Calu3 (cell line): ENCODE measurements around the gene USP15. TPM values are rescaled to one million over a fixed set of nuclear protein-coding genes. Genes with fewer than 3 reads are reported as not detected.
A peak's percentile ranks its signal among the peaks of the same experiment; 100 is the strongest.

Source experiments
- BruUV-seq: library from RNA; stranded (reverse); fragments of 400-500 nt; replicated peaks from 2 replicates; lab custom pipeline; 2021; lab: Mats Ljungman, UMichigan
- CTCF ChIA-PET: fragments of 300-600 bp; sonication (Branson Sonifier 250); formaldehyde crosslinking; loops from one replicate; lab custom pipeline; 2022; ENCODE audit warnings: antibody characterized with exemption; lab: Charles Lee
- DNase-seq: peaks from one replicate; pipeline ENCODE4 v3.0.0; 2022
- H3K27ac Mint-ChIP-seq: one replicate; pipeline ENCODE4 v1.8.0; 2022; ENCODE audit warnings: mixed read lengths; ENCODE audit not compliant: unreplicated experiment
- H3K27me3 Mint-ChIP-seq: one replicate; pipeline ENCODE4 v1.8.0; 2022; ENCODE audit warnings: mixed read lengths; ENCODE audit not compliant: unreplicated experiment
- H3K36me3 Mint-ChIP-seq: one replicate; pipeline ENCODE4 v1.8.0; 2022; ENCODE audit warnings: mild to moderate bottlenecking, moderate library complexity, mixed read lengths; ENCODE audit not compliant: insufficient read depth, unreplicated experiment
- H3K4me1 Mint-ChIP-seq: one replicate; pipeline ENCODE4 v1.8.0; 2022; ENCODE audit warnings: mild to moderate bottlenecking, low read depth, mixed read lengths; ENCODE audit not compliant: unreplicated experiment
- H3K4me3 Mint-ChIP-seq: one replicate; pipeline ENCODE4 v1.8.0; 2022; ENCODE audit warnings: mild to moderate bottlenecking, low read depth, moderate library complexity, mixed read lengths; ENCODE audit not compliant: unreplicated experiment
- H3K9me3 Mint-ChIP-seq: one replicate; pipeline ENCODE4 v1.8.0; 2022; ENCODE audit warnings: low read depth, mixed read lengths; ENCODE audit not compliant: unreplicated experiment
- CTCF ChIP-seq: fragments of 200-600 bp; IDR thresholded peaks from one replicate; pipeline ENCODE4 v1.8.0; 2022; ENCODE audit warnings: antibody characterized with exemption; ENCODE audit not compliant: unreplicated experiment
- intact Hi-C: fragments of 100-400 bp; cut with micrococcal nuclease; formaldehyde crosslinking; loops from one replicate; pipeline ENCODE4 v1.10.0; 2022; ENCODE audit not compliant: unreplicated experiment
- total RNA-seq: library from RNA; stranded (reverse); gene quantifications from 2 replicates; pipeline ENCODE4 v1.2.3, GENCODE V29; 2022

The USP15 gene
- total RNA-seq, 1 experiment from 2014 or later: 66.1 TPM

- peak; percentile 30 for DNase-seq
- Mint-ChIP-seq H3K27ac (peak overlapping the region; percentile 98), H3K9me3 (no peaks in the 10 kb centered on the region), H3K4me1 (peaks cover 18% of the 10 kb centered on the region), H3K27me3 (no peaks in the 10 kb centered on the region), H3K4me3 (peak overlapping the region; percentile 90), H3K36me3 (peaks cover 32% of the 10 kb centered on the region)
- TF ChIP-seq CTCF: no peak
- TSS peak; percentile 35 for BruUV-seq
- CTCF ChIA-PET: no interaction called here
- intact Hi-C loops: loop anchor here (10.0 kb wide), 2 partner anchors 554 to 804 kb away; no protein-coding TSS in a partner anchor
Observed at GRCh38 chr12:62260733-62261683, 804 bp downstream of the USP15 start.

GRCh38 chr12:62261876-62262517 is 1.8 kb downstream of the USP15 start:
- peaks cover 32% of the 10 kb centered on the region for H3K36me3 Mint-ChIP-seq
- intact Hi-C loops: loop anchor here (10.0 kb wide), 2 partner anchors 553 to 803 kb away; no protein-coding TSS in a partner anchor
- H3K27ac Mint-ChIP-seq: no peak overlapping the region
- DNase-seq: no peak
- no peak for TF ChIP-seq CTCF
- no peaks in the 10 kb centered on the region for H3K27me3 Mint-ChIP-seq
- H3K9me3 Mint-ChIP-seq: no peaks in the 10 kb centered on the region
- peak overlapping the region; percentile 90 for H3K4me3 Mint-ChIP-seq
- BruUV-seq: no TSS peak
- CTCF ChIA-PET: no interaction called here
- H3K4me1 Mint-ChIP-seq: peaks cover 26% of the 10 kb centered on the region

- no peaks in the 10 kb centered on the region for H3K9me3 Mint-ChIP-seq
- no peak for TF ChIP-seq CTCF
- H3K4me3 Mint-ChIP-seq: no peak overlapping the region
- no peak for DNase-seq
- no TSS peak for BruUV-seq
- no peak overlapping the region for H3K27ac Mint-ChIP-seq
- peaks cover 26% of the 10 kb centered on the region for H3K4me1 Mint-ChIP-seq
- CTCF ChIA-PET: no interaction called here
- intact Hi-C loops: loop anchor here (10.0 kb wide), 2 partner anchors 552 to 802 kb away; no protein-coding TSS in a partner anchor
- peaks cover 32% of the 10 kb centered on the region for H3K36me3 Mint-ChIP-seq
- H3K27me3 Mint-ChIP-seq: no peaks in the 10 kb centered on the region
Observed at GRCh38 chr12:62263232-62263631, 3.0 kb downstream of the USP15 start.

GRCh38 chr12:62263966-62264365 is 3.8 kb downstream of the USP15 start:
- CTCF ChIA-PET: no interaction called here
- no peak for DNase-seq
- Mint-ChIP-seq H3K4me1 (peaks cover 34% of the 10 kb centered on the region), H3K36me3 (peaks cover 29% of the 10 kb centered on the region), H3K27me3 (no peaks in the 10 kb centered on the region), H3K9me3 (no peaks in the 10 kb centered on the region), H3K4me3 (no peak overlapping the region), H3K27ac (no peak overlapping the region)
- intact Hi-C loops: loop anchor here (10.0 kb wide), 2 partner anchors 551 to 801 kb away; no protein-coding TSS in a partner anchor
- TF ChIP-seq CTCF: no peak
- no TSS peak for BruUV-seq
